CD4-positive, alpha-beta T cell (primary cell): ENCODE data around the gene C11orf68. TPM values are rescaled to one million over a fixed set of nuclear protein-coding genes. Genes with fewer than 3 reads are reported as not detected.

ENCODE experiments used
- ATAC-seq: fragments of 200-7000 bp; cut with Tn5 transposase; one replicate; pipeline ENCODE4 v1.10.0; 2022; ENCODE audit warnings: mild to moderate bottlenecking; ENCODE audit not compliant: poor library complexity
- CTCF ChIA-PET: fragments of 350-600 bp; sonication (Branson Sonifier 250); formaldehyde crosslinking; loops from one replicate; lab custom pipeline; 2021; ENCODE audit warnings: antibody characterized with exemption, inconsistent platforms; lab: Charles Lee
- POLR2A ChIA-PET: fragments of 350-600 bp; sonication (Branson Sonifier 250); formaldehyde crosslinking; loops from one replicate; lab custom pipeline; 2021; ENCODE audit warnings: antibody characterized with exemption, inconsistent platforms; lab: Charles Lee
- DNase-seq, 14 experiments: peaks; one replicate each; pipeline ENCODE4 v3.0.0-alpha.2; 2013 to 2020; ENCODE audit warnings: mixed read lengths in 2 of 14
- H3K27ac ChIP-seq, 2 donors: one replicate each; pipeline versions ENCODE4 v1.5.1 to v1.7.0; 2013; ENCODE audit warnings: low read length in 2 of 2, low read depth in 1 of 2, mild to moderate bottlenecking in 1 of 2
- H3K27me3 ChIP-seq, 2 experiments: 1 replicate in 1 of 2; 2 replicates in 1 of 2; pipeline versions ENCODE4 v1.6.1 to v1.7.0; 2013; ENCODE audit warnings: low read length in 2 of 2, control low read depth in 1 of 2, mild to moderate bottlenecking in 1 of 2, moderate library complexity in 1 of 2; ENCODE audit not compliant: insufficient read depth in 2 of 2, control insufficient read depth in 1 of 2
- H3K36me3 ChIP-seq: one replicate; pipeline ENCODE4 v1.6.1; 2013; ENCODE audit warnings: low read length, control low read depth; ENCODE audit not compliant: insufficient read depth
- H3K4me1 ChIP-seq: one replicate; pipeline ENCODE4 v1.6.1; 2013; ENCODE audit warnings: low read length, control low read depth; ENCODE audit not compliant: insufficient read depth
- H3K4me3 ChIP-seq: one replicate; pipeline ENCODE4 v1.5.1; 2013; ENCODE audit warnings: mild to moderate bottlenecking, low read length, moderate library complexity
- H3K9me3 ChIP-seq, 2 experiments: 1 replicate in 1 of 2; 2 replicates in 1 of 2; pipeline versions ENCODE4 v1.6.1 to v1.7.0; 2013; ENCODE audit warnings: low read length in 2 of 2, mild to moderate bottlenecking in 2 of 2, control low read depth in 1 of 2, moderate library complexity in 1 of 2; ENCODE audit not compliant: control insufficient read depth in 1 of 2, insufficient read depth in 1 of 2
- H3K27ac Mint-ChIP-seq: one replicate; pipeline ENCODE4 v1.8.0; 2020; ENCODE audit warnings: mixed read lengths
- H3K27me3 Mint-ChIP-seq: one replicate; pipeline ENCODE4 v1.8.0; 2021; ENCODE audit warnings: mixed read lengths
- H3K36me3 Mint-ChIP-seq: one replicate; pipeline ENCODE4 v1.8.0; 2021; ENCODE audit warnings: low read depth, mixed read lengths
- H3K4me1 Mint-ChIP-seq: one replicate; pipeline ENCODE4 v1.8.0; 2021; ENCODE audit warnings: low read depth, mixed read lengths
- H3K4me3 Mint-ChIP-seq: one replicate; pipeline ENCODE4 v1.8.0; 2020; ENCODE audit warnings: mild to moderate bottlenecking, mixed read lengths
- H3K9me3 Mint-ChIP-seq: one replicate; pipeline ENCODE4 v1.8.0; 2020; ENCODE audit warnings: mixed read lengths
- CTCF ChIP-seq: fragments of 200-600 bp; IDR thresholded peaks from one replicate; pipeline ENCODE4 v1.8.0; 2022; ENCODE audit warnings: antibody characterized with exemption, mild to moderate bottlenecking
- intact Hi-C, 2 experiments: fragments of 100-400 bp; cut with DNase I in 1 of 2; cut with micrococcal nuclease in 1 of 2; formaldehyde crosslinking; loops; one replicate each; pipeline versions ENCODE4 v1.15.1 to v1.9.0; 2023 to 2025; cut with DNase I, micrococcal nuclease
- total RNA-seq, 174 experiments: library from RNA in 2 of 174; stranded (reverse) in 2 of 174; gene quantifications; one replicate each; pipeline ENCODE4 v1.2.3 and lab custom pipeline; 2021 to 2026

C11orf68 gene
- total RNA-seq, 2 experiments from 2014 or later: 13.7 to 13.8 TPM

GRCh38 chr11:65920372-65920802, 1.5 kb upstream of the C11orf68 start:
- Mint-ChIP-seq H3K36me3 (peaks cover 48% of the 10 kb centered on the region), H3K27ac (peak overlapping the region; percentile 92), H3K4me3 (peak overlapping the region; percentile 93), H3K4me1 (peaks cover 37% of the 10 kb centered on the region), H3K27me3 (no peaks in the 10 kb centered on the region), H3K9me3 (no peaks in the 10 kb centered on the region)
- Histone ChIP-seq H3K9me3 (no peaks in the 10 kb centered on the region), H3K4me3 (peak overlapping the region; percentile 84), H3K4me1 (peaks cover 54% of the 10 kb centered on the region), H3K27ac (peak overlapping the region; percentile 59 to 70), H3K27me3 (no peaks in the 10 kb centered on the region), H3K36me3 (peaks cover 45% of the 10 kb centered on the region)
- ChIA-PET CTCF (interaction anchor here (0.9 to 3.2 kb wide), 3 partner anchors 32 to 60 kb away, joined by 3 to 21 read pairs (median 10); partner anchors contain the start of genes CCDC85B, FIBP and MUS81), POLR2A (interaction anchor here (1.0 to 6.6 kb wide), 5 partner anchors 7 to 347 kb away, joined by 3 to 104 read pairs (median 6); partner anchors contain the start of genes CCDC85B, FIBP and SART1)
- intact Hi-C loops: no loop called here
- no peak for DNase-seq
- TF ChIP-seq CTCF: no peak
- no peak for ATAC-seq

DNA sequence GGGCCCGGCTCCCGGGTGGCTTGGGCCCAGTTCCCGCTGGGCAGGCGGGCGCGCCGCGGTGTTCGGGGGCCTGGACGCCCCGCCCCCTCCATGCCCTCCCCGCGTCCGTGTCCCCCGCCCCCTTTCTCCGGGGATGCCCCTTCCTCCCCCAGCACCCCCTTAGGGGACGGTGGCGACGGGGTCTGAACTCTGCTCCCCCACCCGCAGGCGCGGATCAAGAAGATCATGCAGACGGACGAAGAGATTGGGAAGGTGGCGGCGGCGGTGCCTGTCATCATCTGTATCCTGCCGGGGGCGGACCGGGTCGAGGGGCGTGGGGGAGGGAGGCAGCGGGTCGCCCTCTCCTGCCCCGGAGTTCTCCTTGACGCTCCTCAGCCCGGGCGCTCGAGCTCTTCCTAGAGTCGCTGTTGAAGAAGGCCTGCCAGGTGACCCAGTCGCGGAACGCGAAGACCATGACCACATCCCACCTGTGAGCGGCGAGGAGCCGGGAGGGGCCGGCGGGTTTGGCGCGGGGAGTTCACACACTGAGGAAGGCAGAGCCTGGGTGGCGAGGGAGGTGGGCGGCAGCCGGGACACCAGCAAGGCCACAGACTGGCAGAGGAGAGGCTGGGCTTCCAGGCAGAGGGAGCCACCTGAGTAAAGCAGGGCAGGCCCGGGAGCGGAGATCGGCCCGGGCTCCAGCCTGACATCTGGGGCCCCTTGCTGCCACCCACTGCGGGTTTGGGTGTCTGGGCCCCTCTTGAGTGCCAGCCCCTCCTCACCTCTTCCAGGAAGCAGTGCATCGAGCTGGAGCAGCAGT, 910 bp upstream of the C11orf68 start:
- H3K4me1 ChIP-seq: peaks cover 54% of the 10 kb centered on the region
- Mint-ChIP-seq H3K36me3 (peaks cover 48% of the 10 kb centered on the region), H3K27ac (peak overlapping the region; percentile 92), H3K4me1 (peaks cover 44% of the 10 kb centered on the region), H3K27me3 (no peaks in the 10 kb centered on the region), H3K4me3 (peak overlapping the region; percentile 93), H3K9me3 (no peaks in the 10 kb centered on the region)
- H3K9me3 ChIP-seq: no peaks in the 10 kb centered on the region
- CTCF ChIA-PET: interaction anchor here (0.9 to 3.2 kb wide), 3 partner anchors 31 to 60 kb away, joined by 3 to 21 read pairs (median 10); partner anchors contain the start of genes CCDC85B, FIBP and MUS81
- intact Hi-C loops: loop anchor here (1.0 to 5.0 kb wide), 10 partner anchors 9 to 133 kb away; partner anchors contain the start of genes FIBP (in 2 of the 2), FOSL1 (in 2 of the 2), SART1 (in 2 of the 2) and BANF1 (in 1 of the 2)
- POLR2A ChIA-PET: interaction anchor here (1.0 to 6.6 kb wide), 5 partner anchors 8 to 348 kb away, joined by 3 to 104 read pairs (median 6); partner anchors contain the start of genes CCDC85B, FIBP and SART1
- peak overlapping the region; percentile 59 to 70 for H3K27ac ChIP-seq
- no peaks in the 10 kb centered on the region for H3K27me3 ChIP-seq
- ATAC-seq (peak; percentile 27), DNase-seq (peak in 10 of 14 experiments; percentile 33 to 83 (median 56))
- H3K4me3 ChIP-seq: peak overlapping the region; percentile 84
- no peak for TF ChIP-seq CTCF
- peaks cover 42% of the 10 kb centered on the region for H3K36me3 ChIP-seq

DNA sequence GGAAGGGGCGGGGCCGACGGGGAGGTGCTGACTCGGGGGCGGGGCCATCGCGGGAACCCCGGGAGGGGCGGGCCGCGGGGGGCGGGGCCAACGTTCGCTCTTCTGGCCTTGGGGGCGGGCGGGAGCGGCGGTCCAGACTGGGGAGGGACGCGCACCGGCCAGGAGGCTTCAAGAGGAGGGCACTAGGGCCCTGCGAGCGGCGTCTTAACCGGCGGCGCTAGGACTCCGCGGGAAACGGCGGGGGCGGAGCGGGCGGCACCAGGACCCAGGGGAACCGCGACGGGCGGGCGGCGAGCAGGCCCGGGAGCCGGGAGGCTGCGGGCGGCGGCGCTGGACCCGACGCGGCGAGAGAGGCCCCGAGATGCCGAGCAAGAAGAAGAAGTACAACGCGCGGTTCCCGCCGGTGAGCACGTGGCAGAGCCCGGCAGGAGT, 295 bp upstream of the C11orf68 start, which contains the start of gene DRAP1:
TSS of gene DRAP1 (plus strand) at position 286 of the 432 bp plus-strand sequence. CDS start at position 362, 76 bp downstream.
- intact Hi-C loops: loop anchor here (1.0 to 5.0 kb wide), 10 partner anchors 9 to 133 kb away; partner anchors contain the start of genes FIBP (in 2 of the 2), FOSL1 (in 2 of the 2), SART1 (in 2 of the 2) and BANF1 (in 1 of the 2)
- no peaks in the 10 kb centered on the region for H3K9me3 ChIP-seq
- no peaks in the 10 kb centered on the region for H3K27me3 ChIP-seq
- no peak for TF ChIP-seq CTCF
- peak within 1 kb of the TSS; percentile 83 to 86 for H3K27ac ChIP-seq
- CTCF ChIA-PET: interaction anchor here (0.9 to 3.2 kb wide), 4 partner anchors 30 to 59 kb away, joined by 3 to 21 read pairs (median 8); partner anchors contain the start of genes CCDC85B, FIBP and MUS81
- peak; percentile 97 to 100 (median 99) for DNase-seq
- H3K4me1 Mint-ChIP-seq: peaks cover 47% of the 10 kb centered on the region
- H3K36me3 ChIP-seq: peaks cover 42% of the 10 kb centered on the region
- H3K4me1 ChIP-seq: peaks cover 54% of the 10 kb centered on the region
- peak within 1 kb of the TSS; percentile 100 for H3K4me3 ChIP-seq
- POLR2A ChIA-PET: interaction anchor here (0.6 to 6.6 kb wide), 11 partner anchors 9 to 349 kb away, joined by 3 to 104 read pairs (median 8); partner anchors contain the start of genes CCDC85B, CFL1, FIBP and FOSL1
- H3K9me3 Mint-ChIP-seq: no peaks in the 10 kb centered on the region
- peak within 1 kb of the TSS; percentile 94 for H3K4me3 Mint-ChIP-seq
- no peaks in the 10 kb centered on the region for H3K27me3 Mint-ChIP-seq
- peak within 1 kb of the TSS; percentile 92 for H3K27ac Mint-ChIP-seq
- H3K36me3 Mint-ChIP-seq: peaks cover 48% of the 10 kb centered on the region
- ATAC-seq: peak; percentile 88
